Measurements from ENCODE around the gene DMPK. TPM values are rescaled to one million over a fixed set of nuclear protein-coding genes. Genes with fewer than 3 reads are reported as not detected.

Gene DMPK
- total and polyA plus RNA-seq, 2 experiments from 2014 or later = 9.8 to 24.0 TPM

DNA sequence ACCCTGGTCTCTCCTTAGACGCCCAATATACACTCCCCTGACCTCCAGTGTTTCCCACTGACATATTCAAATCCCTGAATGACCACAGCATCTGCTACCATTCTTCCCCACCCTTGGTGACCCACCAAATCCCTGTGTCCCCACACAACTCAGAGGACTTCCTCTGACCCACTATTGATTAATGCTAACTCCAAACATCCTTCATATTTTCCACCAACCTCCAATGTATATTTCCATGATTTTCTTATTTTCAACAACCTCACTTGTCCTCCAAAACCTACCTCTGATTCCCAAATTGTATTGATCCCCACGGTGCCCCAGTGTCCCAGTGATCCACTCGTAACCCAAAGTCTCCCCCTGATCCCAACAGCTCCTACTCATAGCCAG, 10.9 kb upstream of the DMPK start:
- H3K4me2 ChIP-seq = peak overlapping the region; percentile 69

More for the DNA sequence above, 10.9 kb upstream of the DMPK start:
- Histone ChIP-seq H3K9me2 (ENCODE audit: insufficient read depth) (no peaks in the 10 kb centered on the region), H3K79me2 (replicated peaks; ENCODE audit: insufficient read depth) (peaks cover 17% of the 10 kb centered on the region), H3K4me3 (0 out of 2 replicates have a peak overlapping the region, but pooled peaks have one; percentile 15), H3F3A (replicated peaks; ENCODE audit: low read depth) (peaks cover 9% of the 10 kb centered on the region; the same call in 1 of the 2 replicates), H4K20me1 (replicated peaks; ENCODE audit: insufficient read depth) (peaks cover 13% of the 10 kb centered on the region), H3K27ac (ENCODE audit: low read depth) (no peak overlapping the region), H3K27me3 (ENCODE audit: insufficient read depth) (no peaks in the 10 kb centered on the region), H2AFZ (no peak overlapping the region), H3K4me1 (ENCODE audit: insufficient read depth) (peaks cover 6% of the 10 kb centered on the region), H3K36me3 (ENCODE audit: insufficient read depth) (peaks cover 6% of the 10 kb centered on the region; the same call in 1 of the 2 replicates)
- peaks cover 20% of the 10 kb centered on the region for H3K4me1 Mint-ChIP-seq
- H3K36me3 Mint-ChIP-seq (ENCODE audit: low read depth) = peaks cover 25% of the 10 kb centered on the region
- TF ChIP-seq, protein P1, sequence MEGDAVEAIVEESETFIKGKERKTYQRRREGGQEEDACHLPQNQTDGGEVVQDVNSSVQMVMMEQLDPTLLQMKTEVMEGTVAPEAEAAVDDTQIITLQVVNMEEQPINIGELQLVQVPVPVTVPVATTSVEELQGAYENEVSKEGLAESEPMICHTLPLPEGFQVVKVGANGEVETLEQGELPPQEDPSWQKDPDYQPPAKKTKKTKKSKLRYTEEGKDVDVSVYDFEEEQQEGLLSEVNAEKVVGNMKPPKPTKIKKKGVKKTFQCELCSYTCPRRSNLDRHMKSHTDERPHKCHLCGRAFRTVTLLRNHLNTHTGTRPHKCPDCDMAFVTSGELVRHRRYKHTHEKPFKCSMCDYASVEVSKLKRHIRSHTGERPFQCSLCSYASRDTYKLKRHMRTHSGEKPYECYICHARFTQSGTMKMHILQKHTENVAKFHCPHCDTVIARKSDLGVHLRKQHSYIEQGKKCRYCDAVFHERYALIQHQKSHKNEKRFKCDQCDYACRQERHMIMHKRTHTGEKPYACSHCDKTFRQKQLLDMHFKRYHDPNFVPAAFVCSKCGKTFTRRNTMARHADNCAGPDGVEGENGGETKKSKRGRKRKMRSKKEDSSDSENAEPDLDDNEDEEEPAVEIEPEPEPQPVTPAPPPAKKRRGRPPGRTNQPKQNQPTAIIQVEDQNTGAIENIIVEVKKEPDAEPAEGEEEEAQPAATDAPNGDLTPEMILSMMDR (conservative IDR thresholded peaks at IDR 0.05; ENCODE audit: low read depth in 2 of 2) = no peak
- TF ChIP-seq, protein P2, sequence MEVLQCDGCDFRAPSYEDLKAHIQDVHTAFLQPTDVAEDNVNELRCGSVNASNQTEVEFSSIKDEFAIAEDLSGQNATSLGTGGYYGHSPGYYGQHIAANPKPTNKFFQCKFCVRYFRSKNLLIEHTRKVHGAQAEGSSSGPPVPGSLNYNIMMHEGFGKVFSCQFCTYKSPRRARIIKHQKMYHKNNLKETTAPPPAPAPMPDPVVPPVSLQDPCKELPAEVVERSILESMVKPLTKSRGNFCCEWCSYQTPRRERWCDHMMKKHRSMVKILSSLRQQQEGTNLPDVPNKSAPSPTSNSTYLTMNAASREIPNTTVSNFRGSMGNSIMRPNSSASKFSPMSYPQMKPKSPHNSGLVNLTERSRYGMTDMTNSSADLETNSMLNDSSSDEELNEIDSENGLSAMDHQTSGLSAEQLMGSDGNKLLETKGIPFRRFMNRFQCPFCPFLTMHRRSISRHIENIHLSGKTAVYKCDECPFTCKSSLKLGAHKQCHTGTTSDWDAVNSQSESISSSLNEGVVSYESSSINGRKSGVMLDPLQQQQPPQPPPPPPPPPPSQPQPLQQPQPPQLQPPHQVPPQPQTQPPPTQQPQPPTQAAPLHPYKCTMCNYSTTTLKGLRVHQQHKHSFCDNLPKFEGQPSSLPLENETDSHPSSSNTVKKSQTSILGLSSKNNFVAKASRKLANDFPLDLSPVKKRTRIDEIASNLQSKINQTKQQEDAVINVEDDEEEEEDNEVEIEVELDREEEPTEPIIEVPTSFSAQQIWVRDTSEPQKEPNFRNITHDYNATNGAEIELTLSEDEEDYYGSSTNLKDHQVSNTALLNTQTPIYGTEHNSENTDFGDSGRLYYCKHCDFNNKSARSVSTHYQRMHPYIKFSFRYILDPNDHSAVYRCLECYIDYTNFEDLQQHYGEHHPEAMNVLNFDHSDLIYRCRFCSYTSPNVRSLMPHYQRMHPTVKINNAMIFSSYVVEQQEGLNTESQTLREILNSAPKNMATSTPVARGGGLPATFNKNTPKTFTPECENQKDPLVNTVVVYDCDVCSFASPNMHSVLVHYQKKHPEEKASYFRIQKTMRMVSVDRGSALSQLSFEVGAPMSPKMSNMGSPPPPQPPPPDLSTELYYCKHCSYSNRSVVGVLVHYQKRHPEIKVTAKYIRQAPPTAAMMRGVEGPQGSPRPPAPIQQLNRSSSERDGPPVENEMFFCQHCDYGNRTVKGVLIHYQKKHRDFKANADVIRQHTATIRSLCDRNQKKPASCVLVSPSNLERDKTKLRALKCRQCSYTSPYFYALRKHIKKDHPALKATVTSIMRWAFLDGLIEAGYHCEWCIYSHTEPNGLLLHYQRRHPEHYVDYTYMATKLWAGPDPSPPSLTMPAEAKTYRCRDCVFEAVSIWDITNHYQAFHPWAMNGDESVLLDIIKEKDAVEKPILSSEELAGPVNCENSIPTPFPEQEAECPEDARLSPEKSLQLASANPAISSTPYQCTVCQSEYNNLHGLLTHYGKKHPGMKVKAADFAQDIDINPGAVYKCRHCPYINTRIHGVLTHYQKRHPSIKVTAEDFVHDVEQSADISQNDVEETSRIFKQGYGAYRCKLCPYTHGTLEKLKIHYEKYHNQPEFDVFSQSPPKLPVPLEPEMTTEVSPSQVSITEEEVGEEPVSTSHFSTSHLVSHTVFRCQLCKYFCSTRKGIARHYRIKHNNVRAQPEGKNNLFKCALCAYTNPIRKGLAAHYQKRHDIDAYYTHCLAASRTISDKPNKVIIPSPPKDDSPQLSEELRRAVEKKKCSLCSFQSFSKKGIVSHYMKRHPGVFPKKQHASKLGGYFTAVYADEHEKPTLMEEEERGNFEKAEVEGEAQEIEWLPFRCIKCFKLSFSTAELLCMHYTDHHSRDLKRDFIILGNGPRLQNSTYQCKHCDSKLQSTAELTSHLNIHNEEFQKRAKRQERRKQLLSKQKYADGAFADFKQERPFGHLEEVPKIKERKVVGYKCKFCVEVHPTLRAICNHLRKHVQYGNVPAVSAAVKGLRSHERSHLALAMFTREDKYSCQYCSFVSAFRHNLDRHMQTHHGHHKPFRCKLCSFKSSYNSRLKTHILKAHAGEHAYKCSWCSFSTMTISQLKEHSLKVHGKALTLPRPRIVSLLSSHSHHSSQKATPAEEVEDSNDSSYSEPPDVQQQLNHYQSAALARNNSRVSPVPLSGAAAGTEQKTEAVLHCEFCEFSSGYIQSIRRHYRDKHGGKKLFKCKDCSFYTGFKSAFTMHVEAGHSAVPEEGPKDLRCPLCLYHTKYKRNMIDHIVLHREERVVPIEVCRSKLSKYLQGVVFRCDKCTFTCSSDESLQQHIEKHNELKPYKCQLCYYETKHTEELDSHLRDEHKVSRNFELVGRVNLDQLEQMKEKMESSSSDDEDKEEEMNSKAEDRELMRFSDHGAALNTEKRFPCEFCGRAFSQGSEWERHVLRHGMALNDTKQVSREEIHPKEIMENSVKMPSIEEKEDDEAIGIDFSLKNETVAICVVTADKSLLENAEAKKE (CRISPR knock-in tag; IDR thresholded peaks at IDR 0.05) = no peak
- TF ChIP-seq NANOG (IDR thresholded peaks at IDR 0.05; ENCODE audit: borderline replicate concordance) (no peak), EZH2 (IDR thresholded peaks at IDR 0.05; ENCODE audit: low read depth, unreplicated experiment) (no peak), JUNB (IDR thresholded peaks at IDR 0.05; ENCODE audit: unreplicated experiment) (no peak), POLR2AphosphoS5 (IDR thresholded peaks at IDR 0.05; ENCODE audit: low read depth) (no peak), ZNF331 (CRISPR knock-in tag; IDR thresholded peaks at IDR 0.05; ENCODE audit: low read depth) (no peak), CREB1 (CRISPR knock-in tag; IDR thresholded peaks at IDR 0.05; ENCODE audit: low read depth) (no peak), STAT1 (IDR thresholded peaks at IDR 0.05; ENCODE audit: unreplicated experiment) (no peak), ZNF114 (CRISPR knock-in tag; IDR thresholded peaks at IDR 0.05) (no peak), EZH2phosphoT487 (IDR thresholded peaks at IDR 0.05; ENCODE audit: unreplicated experiment) (no peak)
- TF ChIP-seq, protein P3, sequence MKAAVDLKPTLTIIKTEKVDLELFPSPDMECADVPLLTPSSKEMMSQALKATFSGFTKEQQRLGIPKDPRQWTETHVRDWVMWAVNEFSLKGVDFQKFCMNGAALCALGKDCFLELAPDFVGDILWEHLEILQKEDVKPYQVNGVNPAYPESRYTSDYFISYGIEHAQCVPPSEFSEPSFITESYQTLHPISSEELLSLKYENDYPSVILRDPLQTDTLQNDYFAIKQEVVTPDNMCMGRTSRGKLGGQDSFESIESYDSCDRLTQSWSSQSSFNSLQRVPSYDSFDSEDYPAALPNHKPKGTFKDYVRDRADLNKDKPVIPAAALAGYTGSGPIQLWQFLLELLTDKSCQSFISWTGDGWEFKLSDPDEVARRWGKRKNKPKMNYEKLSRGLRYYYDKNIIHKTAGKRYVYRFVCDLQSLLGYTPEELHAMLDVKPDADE (IDR thresholded peaks at IDR 0.05) = no peak
- TF ChIP-seq, protein P4, sequence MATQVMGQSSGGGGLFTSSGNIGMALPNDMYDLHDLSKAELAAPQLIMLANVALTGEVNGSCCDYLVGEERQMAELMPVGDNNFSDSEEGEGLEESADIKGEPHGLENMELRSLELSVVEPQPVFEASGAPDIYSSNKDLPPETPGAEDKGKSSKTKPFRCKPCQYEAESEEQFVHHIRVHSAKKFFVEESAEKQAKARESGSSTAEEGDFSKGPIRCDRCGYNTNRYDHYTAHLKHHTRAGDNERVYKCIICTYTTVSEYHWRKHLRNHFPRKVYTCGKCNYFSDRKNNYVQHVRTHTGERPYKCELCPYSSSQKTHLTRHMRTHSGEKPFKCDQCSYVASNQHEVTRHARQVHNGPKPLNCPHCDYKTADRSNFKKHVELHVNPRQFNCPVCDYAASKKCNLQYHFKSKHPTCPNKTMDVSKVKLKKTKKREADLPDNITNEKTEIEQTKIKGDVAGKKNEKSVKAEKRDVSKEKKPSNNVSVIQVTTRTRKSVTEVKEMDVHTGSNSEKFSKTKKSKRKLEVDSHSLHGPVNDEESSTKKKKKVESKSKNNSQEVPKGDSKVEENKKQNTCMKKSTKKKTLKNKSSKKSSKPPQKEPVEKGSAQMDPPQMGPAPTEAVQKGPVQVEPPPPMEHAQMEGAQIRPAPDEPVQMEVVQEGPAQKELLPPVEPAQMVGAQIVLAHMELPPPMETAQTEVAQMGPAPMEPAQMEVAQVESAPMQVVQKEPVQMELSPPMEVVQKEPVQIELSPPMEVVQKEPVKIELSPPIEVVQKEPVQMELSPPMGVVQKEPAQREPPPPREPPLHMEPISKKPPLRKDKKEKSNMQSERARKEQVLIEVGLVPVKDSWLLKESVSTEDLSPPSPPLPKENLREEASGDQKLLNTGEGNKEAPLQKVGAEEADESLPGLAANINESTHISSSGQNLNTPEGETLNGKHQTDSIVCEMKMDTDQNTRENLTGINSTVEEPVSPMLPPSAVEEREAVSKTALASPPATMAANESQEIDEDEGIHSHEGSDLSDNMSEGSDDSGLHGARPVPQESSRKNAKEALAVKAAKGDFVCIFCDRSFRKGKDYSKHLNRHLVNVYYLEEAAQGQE (IDR thresholded peaks at IDR 0.05; ENCODE audit: unreplicated experiment) = no peak
- ATAC-seq (no peak), DNase-seq (ENCODE audit: low spot score) (no peak)
- no peaks in the 10 kb centered on the region; the same call in none of the 3 replicates for H3K9me3 Mint-ChIP-seq
- peaks cover 14% of the 10 kb centered on the region for H3K27me3 Mint-ChIP-seq (ENCODE audit: insufficient read depth, low read depth, poor library complexity)
- H3K27ac Mint-ChIP-seq = peak overlapping the region; percentile 75
- H3K4me3 Mint-ChIP-seq = peak overlapping the region; percentile 63

Data from GM23338 (cell line).